ENCODE data around the gene CALR. TPM values are rescaled to one million over a fixed set of nuclear protein-coding genes. Genes with fewer than 3 reads are reported as not detected.
"Not testable (repeated sequence)": the region's sequence is repeated elsewhere in the genome, so short reads cannot be mapped to it uniquely, and the experiment has no call there.

The CALR gene
- total RNA-seq, 2 experiments from 2014 or later: 875 to 886 TPM

DNA sequence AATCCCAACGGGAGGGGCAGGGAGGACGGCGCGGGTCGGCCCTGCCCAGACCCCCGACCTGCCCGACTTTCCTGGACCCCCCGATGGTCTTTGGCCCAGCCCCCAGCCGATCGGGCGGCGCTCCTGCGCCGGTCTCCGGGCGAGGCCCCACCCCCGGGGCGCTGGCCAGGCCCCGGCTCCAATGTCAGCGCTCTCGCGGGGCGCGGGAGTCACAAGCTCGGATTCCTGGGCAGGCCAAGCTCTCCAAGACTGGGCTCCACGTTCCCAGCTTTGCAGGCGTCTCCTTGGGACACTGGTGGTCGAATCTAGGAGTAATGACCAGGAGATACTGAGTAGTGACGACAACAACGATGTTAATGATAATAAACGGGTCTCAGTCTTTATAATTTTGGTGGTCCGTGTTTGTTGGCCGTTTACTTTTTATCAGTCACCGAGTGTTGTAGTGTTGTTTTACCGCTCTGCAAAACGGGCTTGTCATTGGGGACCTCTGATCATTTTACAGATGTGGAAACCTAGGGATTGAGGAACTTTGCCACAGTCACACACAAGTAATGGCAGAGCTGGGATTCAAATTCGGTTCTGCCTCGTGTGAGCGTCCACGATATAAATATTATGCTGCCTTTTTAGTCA is 7.8 kb downstream of the CALR start:
- POLR2A ChIA-PET: interaction anchor here (0.7 to 1.3 kb wide), 6 partner anchors 8 to 154 kb away, joined by 3 to 7 read pairs (median 4); partner anchors contain the start of genes CALR, GADD45GIP1 and JUNB
- CTCF ChIA-PET: interaction anchor here (1.0 to 1.6 kb wide), 5 partner anchors 8 to 61 kb away, joined by 3 to 9 read pairs (median 5); partner anchors contain the start of gene CALR
- Mint-ChIP-seq H3K27me3 (ENCODE audit: low read depth) (no peaks in the 10 kb centered on the region), H3K4me3 (peak overlapping the region; percentile 91), H3K36me3 (ENCODE audit: low read depth) (peaks cover 88% of the 10 kb centered on the region), H3K4me1 (ENCODE audit: low read depth) (peaks cover 72% of the 10 kb centered on the region), H3K27ac (peak overlapping the region; percentile 92), H3K9me3 (ENCODE audit: insufficient read depth) (no peaks in the 10 kb centered on the region)
- ATAC-seq (peak; percentile 70), DNase-seq (peak; percentile 69)

DNA sequence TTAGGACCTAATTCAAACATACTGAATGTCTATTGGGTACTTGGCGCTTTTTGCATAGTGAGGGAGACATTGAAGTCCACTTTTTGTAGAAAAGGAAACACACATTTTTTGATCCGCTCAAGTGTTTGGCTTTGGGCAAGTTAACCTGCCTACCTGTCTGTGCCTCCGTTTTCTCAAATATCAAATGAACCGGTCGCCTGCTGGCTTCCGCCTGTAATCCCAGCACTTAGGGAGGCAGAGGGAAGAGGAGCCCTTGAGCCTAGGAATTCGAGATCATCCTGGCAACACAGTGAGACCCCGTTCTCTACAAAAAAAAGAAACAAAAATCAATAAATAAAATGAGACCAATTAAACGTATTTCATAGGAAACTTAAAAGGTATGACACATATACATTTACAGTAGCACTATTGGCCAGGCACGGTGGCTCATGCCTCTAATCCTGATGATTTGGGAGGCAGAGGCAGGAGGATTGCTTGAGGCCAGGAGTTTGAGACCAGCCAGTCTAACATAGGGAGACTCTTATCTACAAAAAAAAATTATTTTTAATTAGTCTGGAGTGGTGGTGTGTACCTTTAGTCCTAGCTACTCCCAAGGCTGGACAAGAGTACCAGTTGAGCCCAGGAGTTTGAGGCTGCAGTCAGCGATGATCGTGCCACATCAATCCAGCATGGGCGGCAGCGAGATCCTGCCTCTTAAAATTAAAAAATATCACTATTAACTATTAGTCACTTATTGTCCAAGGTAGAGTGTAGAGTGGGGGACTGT is 8.5 kb downstream of the CALR start:
- peaks cover 73% of the 10 kb centered on the region for H3K4me1 Mint-ChIP-seq (ENCODE audit: low read depth)

DNA sequence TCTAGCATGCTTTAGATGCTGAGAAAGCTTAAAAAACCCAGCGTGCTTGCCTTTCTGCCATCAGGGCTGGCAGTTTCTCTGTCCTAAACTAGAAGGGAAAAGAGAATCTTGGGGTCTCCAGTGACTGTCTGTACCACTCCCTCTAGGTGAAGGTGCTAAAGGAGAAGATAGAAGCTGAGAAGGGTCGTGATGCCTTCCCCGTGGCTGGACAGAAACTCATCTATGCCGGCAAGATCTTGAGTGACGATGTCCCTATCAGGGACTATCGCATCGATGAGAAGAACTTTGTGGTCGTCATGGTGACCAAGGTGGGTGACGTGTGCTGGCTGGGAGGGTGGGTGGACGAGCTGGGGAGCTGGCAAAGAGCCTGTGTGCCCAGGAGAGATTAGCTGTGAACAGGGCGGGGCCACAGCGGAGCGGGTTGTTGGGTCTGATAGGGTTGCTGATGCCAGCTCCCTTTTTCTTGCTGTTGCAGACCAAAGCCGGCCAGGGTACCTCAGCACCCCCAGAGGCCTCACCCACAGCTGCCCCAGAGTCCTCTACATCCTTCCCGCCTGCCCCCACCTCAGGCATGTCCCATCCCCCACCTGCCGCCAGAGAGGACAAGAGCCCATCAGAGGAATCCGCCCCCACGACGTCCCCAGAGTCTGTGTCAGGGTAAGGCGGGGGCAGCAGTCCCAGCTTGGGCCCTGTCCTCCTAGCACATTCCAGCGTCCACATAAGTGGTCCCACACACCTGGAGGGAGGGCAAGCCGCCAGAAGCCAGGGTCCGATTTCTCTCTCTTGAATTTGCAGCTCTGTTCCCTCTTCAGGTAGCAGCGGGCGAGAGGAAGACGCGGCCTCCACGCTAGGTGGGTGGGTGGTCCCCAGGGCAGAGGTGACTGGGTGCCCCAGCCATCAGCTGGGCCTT is 9.5 kb downstream of the CALR start:
- Mint-ChIP-seq H3K27ac (peak overlapping the region; percentile 54), H3K4me1 (ENCODE audit: low read depth) (peaks cover 71% of the 10 kb centered on the region), H3K4me3 (no peak overlapping the region), H3K9me3 (ENCODE audit: insufficient read depth) (no peaks in the 10 kb centered on the region), H3K27me3 (ENCODE audit: low read depth) (no peaks in the 10 kb centered on the region), H3K36me3 (ENCODE audit: low read depth) (peaks cover 83% of the 10 kb centered on the region)
- ChIA-PET CTCF (interaction anchor here (0.5 to 2.1 kb wide), 3 partner anchors 18 to 720 kb away, joined by 3 to 17 read pairs (median 9); no protein-coding TSS in a partner anchor), POLR2A (interaction anchor here (1.0 to 1.3 kb wide), 4 partner anchors 10 to 17 kb away, joined by 3 to 6 read pairs (median 4); partner anchors contain the start of genes CALR and FARSA)
- no peak for DNase-seq
- no peak for ATAC-seq

More for the DNA sequence above, 8.5 kb downstream of the CALR start:
- Mint-ChIP-seq H3K9me3 (ENCODE audit: insufficient read depth) (no peaks in the 10 kb centered on the region), H3K27me3 (ENCODE audit: low read depth) (no peaks in the 10 kb centered on the region), H3K4me3 (peak overlapping the region; percentile 91), H3K36me3 (ENCODE audit: low read depth) (peaks cover 87% of the 10 kb centered on the region), H3K27ac (peak overlapping the region; percentile 92)
- POLR2A ChIA-PET: interaction anchor here (0.7 to 1.3 kb wide), 7 partner anchors 9 to 155 kb away, joined by 3 to 7 read pairs (median 3); partner anchors contain the start of genes CALR, GADD45GIP1 and JUNB
- CTCF ChIA-PET: interaction anchor here (0.6 to 2.1 kb wide), 7 partner anchors 8 to 62 kb away, joined by 3 to 17 read pairs (median 5); partner anchors contain the start of gene CALR
- DNase-seq (no peak), ATAC-seq (no peak)

DNA sequence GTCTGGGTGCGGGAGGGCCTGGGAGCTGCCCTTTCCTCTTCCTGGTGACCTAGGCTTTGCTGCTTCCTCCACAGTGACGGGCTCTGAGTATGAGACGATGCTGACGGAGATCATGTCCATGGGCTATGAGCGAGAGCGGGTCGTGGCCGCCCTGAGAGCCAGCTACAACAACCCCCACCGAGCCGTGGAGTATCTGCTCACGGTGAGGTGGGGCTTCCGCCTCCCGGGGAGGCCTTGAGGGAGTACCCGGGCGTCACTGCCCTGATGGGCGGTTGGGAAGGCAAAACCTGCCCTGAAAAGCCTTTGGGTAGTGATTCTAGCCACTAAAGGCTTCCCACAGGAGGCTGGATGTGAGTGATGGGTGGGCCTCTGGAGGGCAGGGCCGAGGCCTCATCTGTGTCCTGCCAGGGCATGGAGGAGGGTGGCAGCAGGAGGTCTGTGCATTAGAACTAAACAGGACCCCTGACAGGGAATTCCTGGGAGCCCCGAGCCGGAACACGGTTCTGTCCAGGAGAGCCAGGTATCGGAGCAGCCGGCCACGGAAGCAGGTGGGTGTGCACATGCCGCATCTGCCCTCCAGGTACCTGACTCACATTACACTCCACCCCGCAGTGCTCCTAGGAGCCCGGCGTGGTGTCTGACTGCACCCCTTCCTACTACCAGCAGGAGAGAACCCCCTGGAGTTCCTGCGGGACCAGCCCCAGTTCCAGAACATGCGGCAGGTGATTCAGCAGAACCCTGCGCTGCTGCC is 10.4 kb downstream of the CALR start:
- no peak overlapping the region for H3K4me3 Mint-ChIP-seq
- H3K36me3 Mint-ChIP-seq (ENCODE audit: low read depth): peaks cover 81% of the 10 kb centered on the region
- peaks cover 68% of the 10 kb centered on the region for H3K4me1 Mint-ChIP-seq (ENCODE audit: low read depth)
- ChIA-PET POLR2A (interaction anchor here (1.0 to 1.5 kb wide), 4 partner anchors 11 to 204 kb away, joined by 3 to 6 read pairs (median 4); partner anchors contain the start of genes CALR and FARSA), CTCF (interaction anchor here (1.2 to 2.1 kb wide), 2 partner anchors 17 kb away, joined by 4 to 17 read pairs; no protein-coding TSS in a partner anchor)
- no peak overlapping the region for H3K27ac Mint-ChIP-seq
- no peaks in the 10 kb centered on the region for H3K27me3 Mint-ChIP-seq (ENCODE audit: low read depth)
- DNase-seq (no peak), ATAC-seq (no peak)
- no peaks in the 10 kb centered on the region for H3K9me3 Mint-ChIP-seq (ENCODE audit: insufficient read depth)

DNA sequence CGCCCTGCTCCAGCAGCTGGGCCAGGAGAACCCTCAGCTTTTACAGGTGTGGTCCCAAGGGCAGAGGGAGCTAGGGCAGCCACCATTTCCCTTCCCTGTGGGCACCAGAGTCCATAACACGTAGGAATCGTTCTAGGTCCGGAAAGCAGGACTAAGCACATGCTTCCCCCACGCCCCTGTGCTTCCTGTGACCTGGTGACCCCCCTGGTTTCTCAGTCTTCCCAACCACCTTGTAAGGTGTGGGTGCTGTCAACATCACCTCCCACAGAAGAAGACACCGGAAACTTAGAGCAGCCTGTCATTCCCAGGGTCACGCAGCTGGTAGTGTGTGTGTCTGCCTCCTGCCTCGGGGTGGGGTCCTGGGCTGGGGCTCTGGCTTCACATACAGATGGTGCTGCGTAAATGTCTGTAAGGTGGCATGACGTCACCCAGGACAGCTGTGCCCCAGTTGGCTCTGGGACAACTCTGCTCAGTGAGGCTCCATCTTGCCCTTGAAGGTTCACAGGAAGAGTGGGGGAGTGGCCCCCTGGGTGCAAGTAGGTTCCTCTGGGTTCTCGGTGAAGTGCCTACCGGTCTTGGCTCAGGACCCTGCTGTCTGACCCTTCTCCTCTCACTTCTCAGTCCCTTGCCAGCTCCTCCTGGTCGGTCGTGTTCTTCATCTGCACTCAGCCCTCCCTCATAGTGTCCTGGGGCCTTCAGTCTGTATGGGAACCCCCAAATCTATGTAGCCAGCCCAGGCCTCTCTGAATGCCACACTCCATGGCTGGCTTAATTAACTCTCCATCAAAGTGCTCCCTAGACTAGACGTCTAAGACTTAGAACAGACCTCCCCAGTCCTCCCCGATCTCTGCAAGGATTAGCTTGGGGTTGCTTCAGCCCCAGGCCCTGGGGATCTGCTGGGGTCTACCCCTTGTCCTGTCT is 11.2 kb downstream of the CALR start:
- CTCF ChIA-PET: interaction anchor here (0.5 to 1.6 kb wide), 3 partner anchors 15 to 503 kb away, joined by 3 to 10 read pairs (median 4); no protein-coding TSS in a partner anchor
- DNase-seq (no peak), ATAC-seq (no peak)
- Mint-ChIP-seq H3K4me3 (no peak overlapping the region), H3K27ac (peak overlapping the region; percentile 34), H3K4me1 (ENCODE audit: low read depth) (peaks cover 70% of the 10 kb centered on the region), H3K36me3 (ENCODE audit: low read depth) (peaks cover 81% of the 10 kb centered on the region), H3K9me3 (ENCODE audit: insufficient read depth) (no peaks in the 10 kb centered on the region), H3K27me3 (ENCODE audit: low read depth) (no peaks in the 10 kb centered on the region)
- POLR2A ChIA-PET: interaction anchor here (1.5 kb wide), 1 partner anchor 203 kb away, joined by 3 read pairs; no protein-coding TSS in a partner anchor

DNA sequence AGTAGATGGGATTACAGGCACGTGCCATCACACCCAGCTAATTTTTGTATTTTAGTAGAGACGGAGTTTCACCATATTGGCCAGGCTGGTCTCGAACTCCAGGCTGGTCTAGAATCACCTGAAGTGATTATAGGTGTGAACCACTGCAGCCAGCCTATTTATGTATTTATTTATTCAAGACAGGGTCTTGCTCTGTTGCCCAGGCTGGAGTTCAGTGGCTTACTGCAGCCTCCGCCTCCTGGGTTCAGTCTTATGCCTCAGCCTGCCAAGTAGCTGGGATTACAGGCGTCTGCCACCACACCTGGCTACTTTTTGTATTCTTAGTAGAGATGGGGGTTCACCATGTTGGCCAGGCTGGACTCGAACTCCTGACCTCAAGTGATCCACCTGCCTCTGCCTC is 13.6 kb downstream of the CALR start:
- DNase-seq; H3K27ac Mint-ChIP-seq; H3K9me3 Mint-ChIP-seq (ENCODE audit: insufficient read depth); ATAC-seq; H3K27me3 Mint-ChIP-seq (ENCODE audit: low read depth); H3K4me3 Mint-ChIP-seq; CTCF ChIA-PET: not testable (repeated sequence)
- Mint-ChIP-seq H3K4me1 (ENCODE audit: low read depth) (peaks cover 70% of the 10 kb centered on the region), H3K36me3 (ENCODE audit: low read depth) (peaks cover 70% of the 10 kb centered on the region)
- POLR2A ChIA-PET: interaction anchor here (0.6 kb wide), 1 partner anchor 10 kb away, joined by 4 read pairs; no protein-coding TSS in a partner anchor

DNA sequence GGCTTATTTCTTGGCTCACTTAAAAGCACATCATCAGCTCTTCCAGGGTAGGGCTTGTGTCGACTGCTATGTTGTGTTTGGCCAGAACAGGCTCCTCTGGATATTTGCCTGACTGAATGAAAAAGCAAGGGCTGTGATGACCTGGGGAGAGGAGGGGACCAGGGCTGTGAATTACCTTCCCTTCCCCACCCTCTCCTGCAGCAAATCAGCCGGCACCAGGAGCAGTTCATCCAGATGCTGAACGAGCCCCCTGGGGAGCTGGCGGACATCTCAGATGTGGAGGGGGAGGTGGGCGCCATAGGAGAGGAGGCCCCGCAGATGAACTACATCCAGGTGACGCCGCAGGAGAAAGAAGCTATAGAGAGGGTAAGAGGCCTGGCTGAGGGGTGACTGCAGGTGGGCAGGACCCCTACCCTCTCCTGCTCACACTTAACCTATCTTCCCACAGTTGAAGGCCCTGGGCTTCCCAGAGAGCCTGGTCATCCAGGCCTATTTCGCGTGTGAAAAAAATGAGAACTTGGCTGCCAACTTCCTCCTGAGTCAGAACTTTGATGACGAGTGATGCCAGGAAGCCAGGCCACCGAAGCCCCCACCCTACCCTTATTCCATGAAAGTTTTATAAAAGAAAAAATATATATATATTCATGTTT is 14.2 kb downstream of the CALR start:
- Mint-ChIP-seq H3K9me3 (ENCODE audit: insufficient read depth) (no peaks in the 10 kb centered on the region), H3K4me3 (no peak overlapping the region), H3K4me1 (ENCODE audit: low read depth) (peaks cover 69% of the 10 kb centered on the region), H3K36me3 (ENCODE audit: low read depth) (peaks cover 67% of the 10 kb centered on the region), H3K27me3 (ENCODE audit: low read depth) (no peaks in the 10 kb centered on the region), H3K27ac (no peak overlapping the region)
- ChIA-PET POLR2A (interaction anchor here (0.7 kb wide), 2 partner anchors 13 to 15 kb away, joined by 3 to 5 read pairs; partner anchors contain the start of gene CALR), CTCF (interaction anchor here (0.7 to 5.1 kb wide), 3 partner anchors 13 to 172 kb away, joined by 3 to 53 read pairs (median 3); no protein-coding TSS in a partner anchor)
- DNase-seq (no peak), ATAC-seq (no peak)

DNA sequence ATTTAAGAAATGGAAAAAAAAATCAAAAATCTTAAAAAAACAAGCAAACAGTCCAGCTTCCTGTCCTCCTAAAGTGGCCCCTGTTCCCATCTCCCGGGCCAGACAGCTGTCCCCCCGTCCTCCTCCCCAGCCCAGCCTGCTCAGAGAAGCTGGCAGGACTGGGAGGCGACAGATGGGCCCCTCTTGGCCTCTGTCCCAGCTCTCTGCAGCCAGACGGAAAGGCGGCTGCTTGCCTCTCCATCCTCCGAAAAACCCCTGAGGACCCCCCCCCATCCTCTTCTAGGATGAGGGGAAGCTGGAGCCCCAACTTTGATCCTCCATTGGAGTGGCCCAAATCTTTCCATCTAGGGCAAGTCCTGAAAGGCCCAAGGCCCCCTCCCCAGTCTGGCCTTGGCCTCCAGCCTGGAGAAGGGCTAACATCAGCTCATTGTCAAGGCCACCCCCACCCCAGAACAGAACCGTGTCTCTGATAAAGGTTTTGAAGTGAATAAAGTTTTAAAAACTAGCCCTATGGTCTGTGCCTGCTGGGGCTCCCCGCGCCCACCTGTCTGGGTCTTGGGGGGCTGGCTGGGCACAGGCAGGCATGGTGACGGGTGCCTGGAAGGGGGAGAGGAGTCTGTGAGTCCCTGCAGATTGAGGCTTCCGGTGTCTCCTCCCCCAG is 14.9 kb downstream of the CALR start:
- no peak for DNase-seq
- ChIA-PET POLR2A (interaction anchor here (0.7 to 0.9 kb wide), 4 partner anchors 12 to 34 kb away, joined by 3 to 5 read pairs (median 3); partner anchors contain the start of genes CALR and SYCE2), CTCF (interaction anchor here (0.7 to 5.1 kb wide), 3 partner anchors 12 to 171 kb away, joined by 3 to 53 read pairs (median 3); no protein-coding TSS in a partner anchor)
- no peaks in the 10 kb centered on the region for H3K27me3 Mint-ChIP-seq (ENCODE audit: low read depth)
- no peak overlapping the region for H3K27ac Mint-ChIP-seq
- no peak overlapping the region for H3K4me3 Mint-ChIP-seq
- no peak for ATAC-seq
- H3K9me3 Mint-ChIP-seq (ENCODE audit: insufficient read depth): no peaks in the 10 kb centered on the region
- peaks cover 65% of the 10 kb centered on the region for H3K4me1 Mint-ChIP-seq (ENCODE audit: low read depth)
- peaks cover 61% of the 10 kb centered on the region for H3K36me3 Mint-ChIP-seq (ENCODE audit: low read depth)
